ENCODE results near the gene MYO16. TPM values are rescaled to one million over a fixed set of nuclear protein-coding genes. Genes with fewer than 3 reads are reported as not detected.

The MYO16 gene
- total and polyA plus RNA-seq, 12 donors, result 0.56 to 2.4 (median 1.4) TPM

- Histone ChIP-seq H3K36me3 (replicated peaks in 1 of 2) (no peaks in the 10 kb centered on the region), H3K27me3 (no peaks in the 10 kb centered on the region), H3K4me1 (replicated peaks in 1 of 2) (no peaks in the 10 kb centered on the region), H3K9me3 (replicated peaks in 1 of 3) (no peaks in the 10 kb centered on the region), H3K27ac (no peak overlapping the region), H3K4me3 (no peak overlapping the region)
- DNase-seq, result no peak
- WGBS, 4 donors, result 73 to 84% (median 77%) methylated on average over 4 of the region's 4 CpGs
- TF ChIP-seq, protein P1, sequence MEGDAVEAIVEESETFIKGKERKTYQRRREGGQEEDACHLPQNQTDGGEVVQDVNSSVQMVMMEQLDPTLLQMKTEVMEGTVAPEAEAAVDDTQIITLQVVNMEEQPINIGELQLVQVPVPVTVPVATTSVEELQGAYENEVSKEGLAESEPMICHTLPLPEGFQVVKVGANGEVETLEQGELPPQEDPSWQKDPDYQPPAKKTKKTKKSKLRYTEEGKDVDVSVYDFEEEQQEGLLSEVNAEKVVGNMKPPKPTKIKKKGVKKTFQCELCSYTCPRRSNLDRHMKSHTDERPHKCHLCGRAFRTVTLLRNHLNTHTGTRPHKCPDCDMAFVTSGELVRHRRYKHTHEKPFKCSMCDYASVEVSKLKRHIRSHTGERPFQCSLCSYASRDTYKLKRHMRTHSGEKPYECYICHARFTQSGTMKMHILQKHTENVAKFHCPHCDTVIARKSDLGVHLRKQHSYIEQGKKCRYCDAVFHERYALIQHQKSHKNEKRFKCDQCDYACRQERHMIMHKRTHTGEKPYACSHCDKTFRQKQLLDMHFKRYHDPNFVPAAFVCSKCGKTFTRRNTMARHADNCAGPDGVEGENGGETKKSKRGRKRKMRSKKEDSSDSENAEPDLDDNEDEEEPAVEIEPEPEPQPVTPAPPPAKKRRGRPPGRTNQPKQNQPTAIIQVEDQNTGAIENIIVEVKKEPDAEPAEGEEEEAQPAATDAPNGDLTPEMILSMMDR (IDR thresholded peaks at IDR 0.05), result no peak
- TF ChIP-seq POLR2A (IDR thresholded peaks at IDR 0.05), result no peak
- intact Hi-C loops (cut with DNase I), result no loop called here
Observed at GRCh38 chr13:108656742-108657141, 27.3 kb downstream of the MYO16 start.

DNA sequence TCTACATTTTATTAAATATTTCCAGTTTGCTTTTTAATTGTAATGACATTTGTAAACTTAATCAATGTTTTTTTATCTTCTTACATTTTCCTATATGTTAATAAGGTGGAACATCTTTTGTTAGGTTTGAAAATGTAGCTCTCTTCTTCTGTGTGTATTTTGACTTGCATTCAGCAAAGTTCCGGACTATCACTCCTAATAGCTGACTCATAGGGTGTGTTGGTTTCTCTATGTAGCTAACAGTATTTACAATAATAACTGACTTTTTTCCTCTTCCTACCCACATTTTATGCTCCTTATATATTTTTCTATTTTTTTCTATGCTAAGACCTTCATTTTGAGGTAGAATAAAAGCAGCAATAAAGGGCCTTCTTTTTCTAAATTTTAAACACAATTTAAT lies 28.1 kb downstream of the MYO16 start:
- H3K9me3 ChIP-seq (replicated peaks in 1 of 3), result no peaks in the 10 kb centered on the region
- intact Hi-C loops (cut with DNase I), result no loop called here

GRCh38 chr13:108662528-108662927 lies 33.1 kb downstream of the MYO16 start:
- intact Hi-C loops (cut with DNase I), result no loop called here
- no peak overlapping the region for H3K27ac ChIP-seq

More for the DNA sequence above, 28.1 kb downstream of the MYO16 start:
- Histone ChIP-seq H3K27me3 (no peaks in the 10 kb centered on the region), H3K4me3 (no peak overlapping the region), H3K27ac (no peak overlapping the region), H3K36me3 (replicated peaks in 1 of 2) (no peaks in the 10 kb centered on the region), H3K4me1 (replicated peaks in 1 of 2) (no peaks in the 10 kb centered on the region)
- 76 to 88% (median 77%) methylated on average over 1 of the region's 1 CpG for WGBS, 4 donors
- no peak for DNase-seq
- no peak for TF ChIP-seq POLR2A (IDR thresholded peaks at IDR 0.05)
- TF ChIP-seq, protein P1 (IDR thresholded peaks at IDR 0.05), result no peak

GRCh38 chr13:108663710-108664109 lies 34.3 kb downstream of the MYO16 start:
- peaks cover 0 to 1% (median 0%) of the 10 kb centered on the region in 3 donors for H3K9me3 ChIP-seq (replicated peaks in 1 of 3)

More at GRCh38 chr13:108662528-108662927, 33.1 kb downstream of the MYO16 start:
- H3K36me3 ChIP-seq (replicated peaks in 1 of 2), result no peaks in the 10 kb centered on the region
- WGBS, 4 donors, result 76 to 84% (median 81%) methylated on average over 2 to 5 of the region's 5 CpGs
- H3K4me3 ChIP-seq, result no peak overlapping the region
- H3K27me3 ChIP-seq, result no peaks in the 10 kb centered on the region
- DNase-seq, result no peak
- TF ChIP-seq, protein P1 (IDR thresholded peaks at IDR 0.05), result no peak
- no peak for TF ChIP-seq POLR2A (IDR thresholded peaks at IDR 0.05)
- no peaks in the 10 kb centered on the region for H3K4me1 ChIP-seq (replicated peaks in 1 of 2)
- H3K9me3 ChIP-seq (replicated peaks in 1 of 3), result no peaks in the 10 kb centered on the region

More at GRCh38 chr13:108663710-108664109, 34.3 kb downstream of the MYO16 start:
- no peaks in the 10 kb centered on the region for H3K4me1 ChIP-seq (replicated peaks in 1 of 2)
- DNase-seq, result no peak
- no peak overlapping the region for H3K27ac ChIP-seq
- no peaks in the 10 kb centered on the region for H3K27me3 ChIP-seq
- intact Hi-C loops (cut with DNase I), result no loop called here
- no peak for TF ChIP-seq POLR2A (IDR thresholded peaks at IDR 0.05)
- TF ChIP-seq, protein P1 (IDR thresholded peaks at IDR 0.05), result no peak
- H3K4me3 ChIP-seq, result no peak overlapping the region
- 58 to 64% (median 61%) methylated on average over 3 of the region's 3 CpGs for WGBS, 4 donors
- H3K36me3 ChIP-seq (replicated peaks in 1 of 2), result no peaks in the 10 kb centered on the region
